B cell (primary cell): ENCODE measurements around the gene S100A4.

Source experiments
- EZH2 ChIP-seq: IDR thresholded peaks from 2 replicates; pipeline ENCODE4 v1.6.1; 2012; ENCODE audit warnings: borderline replicate concordance, low read depth, mild to moderate bottlenecking, moderate library complexity, low read length; ENCODE audit not compliant: insufficient read depth, poor library complexity, severe bottlenecking
- TF ChIP-seq, protein P1 (sequence below): fragments of 200-600 bp; IDR thresholded peaks from one replicate; pipeline ENCODE4 v1.8.0; 2022; ENCODE audit warnings: antibody characterized with exemption, mild to moderate bottlenecking

DNA sequence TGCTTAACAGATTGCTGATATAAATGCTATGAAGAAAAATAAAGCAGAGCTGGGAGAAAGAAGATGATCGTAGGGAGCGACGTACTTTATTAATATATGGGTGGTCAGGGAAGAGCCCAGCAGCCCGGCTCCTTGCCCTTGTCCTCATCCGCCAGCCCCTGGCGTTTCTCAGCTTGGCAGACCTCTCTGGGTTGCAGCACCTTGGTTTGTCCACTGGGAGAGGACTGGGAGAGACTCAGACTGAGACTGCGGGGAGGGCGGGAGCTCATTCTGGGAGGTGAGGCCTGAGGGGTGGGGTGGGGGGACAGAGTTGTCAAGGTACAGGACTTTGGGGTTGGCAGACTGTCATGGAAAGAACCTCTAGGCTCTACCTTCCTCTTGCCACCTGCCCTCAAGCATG lies 6.7 kb upstream of the S100A4 start:
- TF ChIP-seq, protein P1, sequence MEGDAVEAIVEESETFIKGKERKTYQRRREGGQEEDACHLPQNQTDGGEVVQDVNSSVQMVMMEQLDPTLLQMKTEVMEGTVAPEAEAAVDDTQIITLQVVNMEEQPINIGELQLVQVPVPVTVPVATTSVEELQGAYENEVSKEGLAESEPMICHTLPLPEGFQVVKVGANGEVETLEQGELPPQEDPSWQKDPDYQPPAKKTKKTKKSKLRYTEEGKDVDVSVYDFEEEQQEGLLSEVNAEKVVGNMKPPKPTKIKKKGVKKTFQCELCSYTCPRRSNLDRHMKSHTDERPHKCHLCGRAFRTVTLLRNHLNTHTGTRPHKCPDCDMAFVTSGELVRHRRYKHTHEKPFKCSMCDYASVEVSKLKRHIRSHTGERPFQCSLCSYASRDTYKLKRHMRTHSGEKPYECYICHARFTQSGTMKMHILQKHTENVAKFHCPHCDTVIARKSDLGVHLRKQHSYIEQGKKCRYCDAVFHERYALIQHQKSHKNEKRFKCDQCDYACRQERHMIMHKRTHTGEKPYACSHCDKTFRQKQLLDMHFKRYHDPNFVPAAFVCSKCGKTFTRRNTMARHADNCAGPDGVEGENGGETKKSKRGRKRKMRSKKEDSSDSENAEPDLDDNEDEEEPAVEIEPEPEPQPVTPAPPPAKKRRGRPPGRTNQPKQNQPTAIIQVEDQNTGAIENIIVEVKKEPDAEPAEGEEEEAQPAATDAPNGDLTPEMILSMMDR = no peak
- no peak for TF ChIP-seq EZH2
